ENCODE results near the gene B4GALT1. TPM values are rescaled to one million over a fixed set of nuclear protein-coding genes. Genes with fewer than 3 reads are reported as not detected.

Gene B4GALT1
- total RNA-seq, 1 experiment from 2014 or later, result 31.4 TPM

GRCh38 chr9:33129251-33129885 is 37.8 kb downstream of the B4GALT1 start:
- ATAC-seq (no peak), DNase-seq (ENCODE audit: low read depth, low spot score) (no peak)
- intact Hi-C loops (cut with micrococcal nuclease), result no loop called here
- no peaks in the 10 kb centered on the region for H3K79me2 ChIP-seq (ENCODE audit: insufficient read depth, low read length)
- no peaks in the 10 kb centered on the region for H3K9me2 ChIP-seq (ENCODE audit: insufficient read depth)
- no peaks in the 10 kb centered on the region for H3K27me3 ChIP-seq (ENCODE audit: insufficient read depth, low read length)
- BruUV-seq (replicated peaks), result no TSS peak
- no peaks in the 10 kb centered on the region for H4K20me1 ChIP-seq (ENCODE audit: insufficient read depth)
- H2AFZ ChIP-seq (ENCODE audit: low read depth, low read length, poor library complexity, severe bottlenecking), result no peak overlapping the region
- no peak overlapping the region for H3K27ac ChIP-seq (ENCODE audit: low read depth, low read length)
- ChIA-PET RAD21 (ENCODE audit: low non-redundant PET in 1 of 2, low total read pairs in 2 of 2, uncharacterized antibody in 2 of 2, unreplicated experiment in 2 of 2) (no interaction called here), CTCF (no interaction called here), POLR2A (no interaction called here)
- H3K9ac ChIP-seq (ENCODE audit: low read length), result no peak overlapping the region
- H3K4me2 ChIP-seq (ENCODE audit: low read length), result no peak overlapping the region
- no peak for TF ChIP-seq ZNF274 (IDR thresholded peaks at IDR 0.05; ENCODE audit: low read depth, low read length)
- no peak for TF ChIP-seq CBX3 (IDR thresholded peaks at IDR 0.05; ENCODE audit: low read depth)
- no peak for TF ChIP-seq EGR1 (IDR thresholded peaks at IDR 0.05; ENCODE audit: low read depth)
- TF ChIP-seq ZFX (IDR thresholded peaks at IDR 0.05), result no peak
- TF ChIP-seq MAX (IDR thresholded peaks at IDR 0.05), result no peak
- TF ChIP-seq TCF7L2 (IDR thresholded peaks at IDR 0.05; ENCODE audit: borderline replicate concordance, extremely low read depth, insufficient read depth, insufficient read length), result no peak
- TF ChIP-seq SP1 (IDR thresholded peaks at IDR 0.05; ENCODE audit: low read depth), result no peak
- TF ChIP-seq ELF1 (IDR thresholded peaks at IDR 0.05; ENCODE audit: borderline replicate concordance, low read depth), result no peak
- TF ChIP-seq SIN3A (IDR thresholded peaks at IDR 0.05; ENCODE audit: low read depth), result no peak
- TF ChIP-seq YY1 (IDR thresholded peaks at IDR 0.05; ENCODE audit: extremely low read depth, insufficient replicate concordance, low read depth, low read length), result no peak
- peaks cover 9 to 35% of the 10 kb centered on the region in 2 experiments; a peak in 3 of 4 replicates for H3K4me1 ChIP-seq (ENCODE audit: control insufficient read depth in 1 of 2, insufficient read depth in 2 of 2, low read length in 2 of 2)
- H3K36me3 ChIP-seq (ENCODE audit: control insufficient read depth in 1 of 2, insufficient read depth in 2 of 2, low read length in 2 of 2), result no peaks in the 10 kb centered on the region
- H3K9me3 ChIP-seq (ENCODE audit: control insufficient read depth in 1 of 2, insufficient read depth in 1 of 2, low read depth in 1 of 2, low read length in 2 of 2), result no peaks in the 10 kb centered on the region
- no peak overlapping the region for H3K4me3 ChIP-seq (replicated peaks in 1 of 2; ENCODE audit: low read depth in 1 of 2, low read length in 2 of 2)

- Histone ChIP-seq H3K79me2 (ENCODE audit: insufficient read depth, low read length) (no peaks in the 10 kb centered on the region), H3K4me1 (ENCODE audit: control insufficient read depth in 1 of 2, insufficient read depth in 2 of 2, low read length in 2 of 2) (peaks cover 9 to 35% of the 10 kb centered on the region in 2 experiments; a peak in 3 of 4 replicates), H3K36me3 (ENCODE audit: control insufficient read depth in 1 of 2, insufficient read depth in 2 of 2, low read length in 2 of 2) (no peaks in the 10 kb centered on the region), H3K9me3 (ENCODE audit: control insufficient read depth in 1 of 2, insufficient read depth in 1 of 2, low read depth in 1 of 2, low read length in 2 of 2) (no peaks in the 10 kb centered on the region), H3K9me2 (ENCODE audit: insufficient read depth) (no peaks in the 10 kb centered on the region), H3K4me3 (replicated peaks in 1 of 2; ENCODE audit: low read depth in 1 of 2, low read length in 2 of 2) (no peak overlapping the region), H3K9ac (ENCODE audit: low read length) (no peak overlapping the region), H3K27me3 (ENCODE audit: insufficient read depth, low read length) (no peaks in the 10 kb centered on the region), H2AFZ (ENCODE audit: low read depth, low read length, poor library complexity, severe bottlenecking) (no peak overlapping the region), H3K4me2 (ENCODE audit: low read length) (no peak overlapping the region), H4K20me1 (ENCODE audit: insufficient read depth) (no peaks in the 10 kb centered on the region), H3K27ac (ENCODE audit: low read depth, low read length) (no peak overlapping the region)
- no peak for DNase-seq (ENCODE audit: low read depth, low spot score)
- ChIA-PET CTCF (no interaction called here), POLR2A (no interaction called here), RAD21 (ENCODE audit: low non-redundant PET in 1 of 2, low total read pairs in 2 of 2, uncharacterized antibody in 2 of 2, unreplicated experiment in 2 of 2) (no interaction called here)
- no TSS peak for BruUV-seq (replicated peaks)
- TF ChIP-seq POLR2A (IDR thresholded peaks at IDR 0.05; ENCODE audit: borderline replicate concordance, extremely low read depth, insufficient read depth, insufficient read length) (no peak), ZNF274 (IDR thresholded peaks at IDR 0.05; ENCODE audit: low read depth, low read length) (no peak), JUND (IDR thresholded peaks at IDR 0.05) (no peak), POLR2AphosphoS5 (IDR thresholded peaks at IDR 0.05; ENCODE audit: low read depth, low read length) (no peak), ZBTB33 (IDR thresholded peaks at IDR 0.05; ENCODE audit: extremely low read depth, insufficient replicate concordance, low read length) (no peak), YY1 (IDR thresholded peaks at IDR 0.05; ENCODE audit: extremely low read depth, insufficient replicate concordance, low read depth, low read length) (no peak), EZH2phosphoT487 (IDR thresholded peaks at IDR 0.05; ENCODE audit: borderline replicate concordance) (no peak)
- ATAC-seq, result no peak
- intact Hi-C loops (cut with micrococcal nuclease), result no loop called here
Measured at GRCh38 chr9:33128570-33128969, 38.6 kb downstream of the B4GALT1 start.

Data from HCT116 (cell line).